NCI-H2171 treated with DMSO at 0.1 percent for 48 hours (cell line): ENCODE measurements around the gene ZFAND2A.
"Not testable (repeated sequence)": the region's sequence is repeated elsewhere in the genome, so short reads cannot be mapped to it uniquely, and the experiment has no call there.

ENCODE experiments used
- DNase-seq: peaks from one replicate; lab custom pipeline; 2025; lab: John Stamatoyannopoulos, UW

ZFAND2A gene, protein sequence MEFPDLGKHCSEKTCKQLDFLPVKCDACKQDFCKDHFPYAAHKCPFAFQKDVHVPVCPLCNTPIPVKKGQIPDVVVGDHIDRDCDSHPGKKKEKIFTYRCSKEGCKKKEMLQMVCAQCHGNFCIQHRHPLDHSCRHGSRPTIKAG

DNA sequence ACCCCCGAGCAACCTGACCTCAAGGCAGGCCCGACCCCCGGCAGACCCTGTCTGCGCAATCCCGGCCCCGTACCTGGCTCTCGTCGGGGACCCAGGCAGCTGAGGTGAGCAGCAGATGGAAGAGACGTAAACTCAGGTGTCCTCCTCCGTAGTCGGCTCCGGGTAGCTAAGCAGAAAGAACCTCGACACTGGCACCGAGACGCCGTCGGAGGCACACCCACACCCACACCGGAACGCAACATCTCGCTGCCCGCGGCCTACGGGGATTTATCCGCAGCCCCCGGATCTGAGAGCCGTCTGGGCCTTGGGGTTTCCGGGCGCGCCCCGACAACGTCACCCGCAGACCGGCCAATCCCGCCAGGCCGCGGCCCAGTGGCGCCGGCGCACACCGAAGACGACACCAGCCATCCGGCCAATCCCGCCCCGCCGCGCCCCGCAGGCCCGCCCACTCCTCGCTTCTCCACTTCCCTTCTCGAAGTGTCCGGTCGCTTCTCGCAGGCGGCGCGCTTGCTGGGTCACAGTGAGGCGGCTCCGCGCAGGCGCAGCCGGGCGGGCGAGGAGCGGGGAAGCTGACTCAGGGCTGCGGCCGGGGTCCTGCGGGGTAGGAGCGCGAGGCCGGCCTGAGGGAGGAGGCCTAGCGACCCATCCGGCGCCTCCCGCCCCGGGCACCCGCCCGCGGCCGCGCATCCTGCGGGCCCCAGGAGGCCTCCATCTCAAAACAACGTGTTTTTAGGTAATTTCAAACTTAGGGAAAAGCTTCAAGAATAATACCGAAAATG lies at the start of gene ZFAND2A:
Gene ZFAND2A (minus strand): TSS at position 306 of the 779 bp plus-strand sequence. CDS start 1,984 bp downstream, outside the sequence.
- peak; percentile 95 for DNase-seq

DNA sequence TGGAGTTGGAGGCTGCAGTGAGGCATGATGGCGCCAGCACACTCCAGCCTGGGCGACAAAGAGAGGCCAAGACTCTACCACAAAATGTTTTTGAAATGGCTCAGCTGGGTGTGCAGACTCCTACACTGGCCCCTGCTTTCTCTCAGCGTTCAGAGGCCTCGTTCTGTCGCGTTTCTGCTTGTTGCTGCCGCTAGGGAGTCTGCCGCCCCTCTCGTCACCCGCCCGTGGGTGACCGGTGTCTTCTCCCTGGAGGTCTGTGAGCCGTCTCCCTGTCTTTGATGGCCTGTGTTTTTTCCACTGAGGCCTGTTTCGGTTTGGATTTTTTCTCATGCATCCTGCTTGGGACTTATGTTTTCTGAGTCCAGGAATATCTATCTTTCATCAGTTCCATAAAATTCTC lies 49.1 kb upstream of the ZFAND2A start:
- no peak for DNase-seq

DNA sequence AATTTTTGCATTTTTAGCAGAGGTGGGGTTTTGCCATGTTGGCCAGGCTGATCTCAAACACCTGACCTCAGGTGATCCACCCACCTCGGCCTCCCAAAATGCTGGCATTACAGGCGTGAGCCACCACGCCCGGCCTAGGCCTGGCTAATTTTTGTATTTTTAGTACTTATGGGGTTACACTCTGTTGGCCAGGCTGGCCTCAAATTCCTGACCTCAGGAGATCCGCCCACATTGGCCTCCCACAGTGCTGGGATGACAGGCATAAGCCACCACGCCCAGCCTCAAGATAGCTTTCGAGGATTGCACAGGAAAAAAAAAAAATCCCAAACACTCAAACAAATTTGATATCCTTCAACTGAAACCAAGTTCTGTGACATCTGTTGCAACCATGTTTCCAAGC lies 45.7 kb upstream of the ZFAND2A start:
- peak; percentile 81 for DNase-seq

DNA sequence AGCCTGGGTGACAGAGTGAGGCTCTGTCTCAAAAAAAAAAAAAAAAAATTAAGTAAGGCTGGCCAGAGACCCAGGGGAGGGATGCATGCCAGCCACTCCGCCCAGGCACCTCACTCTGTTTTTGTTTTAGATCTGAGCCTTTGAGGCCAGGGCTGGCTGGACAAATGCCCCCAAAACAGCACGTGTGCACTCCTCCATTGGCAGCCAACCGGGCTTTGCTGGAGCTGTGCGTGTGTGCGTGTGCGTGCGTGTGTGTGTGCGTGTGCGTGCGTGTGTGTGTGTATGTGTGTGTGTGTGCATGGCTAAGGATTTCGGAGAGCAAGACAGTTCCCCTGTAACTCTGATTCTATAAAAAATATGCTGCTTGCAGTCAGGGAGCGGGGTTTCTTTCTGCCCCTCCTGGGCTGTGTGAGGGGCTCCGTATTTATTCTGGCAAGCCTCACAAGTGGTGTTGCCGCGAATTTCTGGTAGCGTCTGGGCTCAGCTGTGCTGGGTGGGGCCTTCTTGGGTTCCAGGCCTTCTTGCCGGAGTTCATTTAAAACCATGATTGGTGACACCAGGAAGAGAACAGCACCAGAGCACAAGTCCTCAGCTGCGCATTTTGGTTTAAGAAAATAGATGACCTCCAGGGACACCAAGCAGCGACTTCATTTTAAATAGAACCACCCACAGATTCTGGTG lies 44.6 kb upstream of the ZFAND2A start:
- no peak for DNase-seq

DNA sequence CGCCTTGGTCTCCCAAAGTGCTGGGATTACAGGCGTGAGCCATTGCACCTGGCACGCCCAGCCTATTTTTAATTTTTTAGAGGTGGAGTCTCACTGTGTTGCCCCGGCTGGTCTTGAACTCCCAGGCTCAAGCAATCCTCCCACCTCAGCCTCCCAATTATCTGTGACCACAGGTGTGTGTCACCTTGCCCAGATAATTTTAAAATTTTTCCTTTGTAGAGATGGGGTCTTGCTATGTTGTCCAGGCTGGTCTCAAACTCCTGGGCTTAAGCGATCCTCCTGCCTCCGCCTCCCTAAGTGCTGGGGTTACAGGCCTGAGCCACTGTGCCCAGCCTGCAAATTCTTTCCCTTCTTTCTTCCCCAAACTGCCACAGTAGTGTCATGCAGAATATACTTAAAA lies 42.9 kb upstream of the ZFAND2A start:
- not testable (repeated sequence) for DNase-seq

DNA sequence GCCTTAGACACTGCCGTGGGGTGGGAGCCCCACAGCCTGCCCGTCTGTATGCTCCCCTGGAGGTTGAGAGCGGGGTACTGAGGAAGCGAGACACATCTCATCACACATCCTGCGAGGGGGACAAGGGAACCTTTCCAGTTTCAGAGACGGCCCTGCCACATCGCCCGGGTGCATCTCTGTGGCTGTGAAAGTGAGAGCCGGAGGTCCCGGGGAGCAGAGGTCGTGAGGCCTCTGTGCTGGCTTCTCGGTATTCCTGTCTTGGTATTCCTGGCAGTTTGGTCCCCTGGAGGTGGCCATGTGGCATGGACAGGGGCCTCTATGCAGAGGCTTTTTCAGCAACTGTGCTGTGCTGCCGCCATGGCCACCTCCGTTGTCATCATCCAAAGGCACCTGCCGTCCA lies 41.9 kb upstream of the ZFAND2A start:
- no peak for DNase-seq

DNA sequence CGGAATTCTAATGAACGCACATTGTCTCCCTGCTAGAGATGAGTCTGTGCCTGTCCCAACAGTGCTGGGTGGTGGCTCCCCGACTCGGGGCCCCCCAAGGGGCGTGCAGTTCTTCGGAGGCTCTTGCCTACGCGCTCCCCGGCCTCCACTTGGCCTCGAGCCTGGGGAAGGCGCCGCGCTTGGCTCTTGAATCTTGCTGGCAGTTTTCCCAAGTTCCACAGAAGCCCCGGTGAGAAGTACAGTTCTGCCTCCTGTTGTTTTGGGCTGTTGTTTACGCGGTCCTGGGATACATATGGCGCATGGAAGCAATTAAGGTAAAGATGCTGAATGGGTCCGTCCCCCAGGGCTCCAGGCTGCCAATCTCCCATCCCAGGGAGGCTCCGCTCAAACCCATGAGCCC lies 40.0 kb upstream of the ZFAND2A start:
- peak; percentile 99 for DNase-seq

DNA sequence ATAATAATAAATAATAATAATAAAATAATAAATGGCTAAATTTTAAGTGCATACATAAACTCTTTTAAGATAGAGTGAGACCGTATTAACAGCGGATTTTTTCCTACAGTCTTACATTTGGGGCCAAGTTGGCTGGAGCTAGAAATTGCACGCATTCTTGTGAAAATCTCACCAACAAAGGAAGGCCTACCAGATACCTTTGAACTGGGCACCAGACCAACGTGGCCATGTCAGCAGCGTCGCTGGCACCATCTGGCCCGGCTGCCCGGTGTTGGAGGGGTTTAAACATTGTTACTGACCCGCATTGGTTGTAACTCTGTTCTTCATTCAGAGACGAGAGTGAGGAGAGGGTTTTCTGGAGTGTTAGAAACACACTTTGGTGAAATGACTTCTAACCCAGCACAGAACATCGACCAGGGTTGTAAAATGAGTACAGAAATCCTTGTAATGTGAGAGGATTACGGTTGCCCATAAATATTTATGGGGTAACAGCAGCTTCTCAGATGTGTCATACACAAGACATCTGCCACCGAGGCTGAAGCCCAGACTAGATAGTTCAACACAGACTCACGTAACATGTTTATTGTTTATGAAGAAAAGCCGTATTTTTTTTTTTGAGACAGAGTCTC lies 38.1 kb upstream of the ZFAND2A start:
- peak; percentile 96 for DNase-seq

DNA sequence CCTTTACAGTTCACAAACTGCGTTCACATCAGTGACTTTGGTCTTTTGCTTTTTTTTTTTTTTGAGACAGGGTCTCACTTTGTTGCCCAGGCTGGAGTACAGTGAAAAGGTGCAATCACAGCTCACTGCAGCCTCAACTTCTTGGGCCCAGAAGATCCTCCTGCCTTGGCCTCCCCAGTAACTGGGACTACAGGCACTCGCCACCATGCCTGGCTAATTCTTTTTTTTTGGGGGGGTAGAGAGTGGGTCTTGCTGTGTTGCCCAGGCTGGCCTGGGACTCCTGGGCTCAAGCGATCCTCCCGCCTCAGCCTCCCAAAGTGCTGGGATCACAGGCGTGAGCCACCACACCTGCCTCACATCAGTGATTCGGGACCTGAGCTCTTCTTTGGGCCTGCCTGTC lies 37.0 kb upstream of the ZFAND2A start:
- no peak for DNase-seq

DNA sequence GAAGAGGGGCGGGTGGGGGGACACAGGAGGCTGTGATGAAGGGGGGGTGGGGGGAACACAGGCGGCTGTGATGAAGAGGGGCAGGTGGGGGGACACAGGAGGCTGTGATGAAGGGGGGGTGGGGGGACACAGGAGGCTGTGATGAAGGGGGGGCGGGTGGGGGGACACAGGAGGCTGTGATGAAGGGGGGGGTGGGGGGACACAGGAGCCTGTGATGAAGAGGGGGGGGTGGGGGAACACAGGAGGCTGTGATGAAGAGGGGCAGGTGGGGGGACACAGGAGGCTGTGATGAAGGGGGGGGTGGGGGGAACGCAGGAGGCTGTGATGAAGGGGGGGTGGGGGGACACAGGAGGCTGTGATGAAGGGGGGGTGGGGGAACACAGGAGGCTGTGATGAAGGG lies 36.4 kb upstream of the ZFAND2A start:
- not testable (repeated sequence) for DNase-seq

DNA sequence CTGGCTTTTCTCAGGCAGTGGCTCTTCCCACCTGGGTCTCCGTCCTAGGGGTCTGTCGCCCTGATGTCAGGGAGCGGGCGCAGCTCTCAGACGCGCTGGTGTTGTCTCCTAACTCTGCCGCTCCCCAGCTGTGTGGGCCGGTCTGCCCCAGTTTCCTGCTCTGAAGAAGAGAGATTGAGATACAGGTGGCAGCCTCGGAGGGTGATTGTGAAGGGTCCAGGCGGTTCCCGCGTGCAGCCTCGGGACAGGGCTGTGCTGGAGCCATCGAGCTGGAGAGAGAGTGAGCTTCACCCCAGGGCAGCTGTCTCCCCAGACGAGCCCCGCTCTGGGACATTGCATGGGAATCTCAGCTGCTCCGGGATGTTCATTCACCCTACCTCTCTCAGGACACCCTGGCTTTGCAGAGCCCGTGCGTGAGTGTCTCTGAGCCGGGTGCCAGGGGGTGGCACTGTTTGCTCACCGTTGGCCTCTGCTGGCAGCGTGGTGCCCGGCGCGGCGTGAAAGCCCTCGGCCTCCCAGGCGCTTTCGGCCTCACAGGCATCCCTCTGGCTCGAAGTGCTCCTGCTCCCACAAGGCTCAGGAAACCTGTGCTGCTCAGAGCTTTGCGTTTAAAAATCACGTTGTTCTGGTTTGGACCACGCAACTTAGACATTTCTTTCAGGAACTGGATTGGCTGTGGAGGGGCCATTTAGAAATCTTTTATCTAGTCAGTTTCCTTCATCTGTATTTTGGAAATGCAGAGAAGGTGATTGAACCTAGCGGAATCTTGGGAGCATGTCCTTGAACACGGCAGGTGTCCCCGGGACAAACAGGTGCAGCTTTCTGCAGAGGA lies 33.8 kb upstream of the ZFAND2A start:
- DNase-seq = peak; percentile 73

DNA sequence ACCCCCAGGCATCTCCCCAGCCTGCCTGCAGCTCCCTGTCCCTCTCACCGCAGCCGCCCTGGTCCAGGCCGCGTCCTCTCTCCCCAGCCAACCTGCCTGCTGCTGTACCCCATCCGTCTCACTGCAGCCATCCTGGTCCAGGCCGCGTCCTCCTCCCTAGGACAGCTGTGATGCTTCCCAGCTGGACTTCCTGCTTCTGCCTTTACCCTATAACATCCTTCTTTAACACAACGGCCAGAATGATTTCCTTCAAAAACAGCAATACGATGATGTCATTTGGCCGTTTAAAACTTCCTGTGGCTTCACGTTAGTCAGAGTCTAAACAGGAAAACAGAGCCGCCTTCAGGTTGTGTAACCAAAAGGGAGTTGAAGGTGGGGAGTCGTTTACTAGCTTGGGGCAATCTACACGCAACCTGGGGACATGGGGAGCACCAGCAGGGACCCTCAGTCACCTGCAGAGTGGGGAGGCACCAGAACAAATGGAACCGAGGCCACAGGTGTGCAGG lies 32.2 kb upstream of the ZFAND2A start:
- no peak for DNase-seq

DNA sequence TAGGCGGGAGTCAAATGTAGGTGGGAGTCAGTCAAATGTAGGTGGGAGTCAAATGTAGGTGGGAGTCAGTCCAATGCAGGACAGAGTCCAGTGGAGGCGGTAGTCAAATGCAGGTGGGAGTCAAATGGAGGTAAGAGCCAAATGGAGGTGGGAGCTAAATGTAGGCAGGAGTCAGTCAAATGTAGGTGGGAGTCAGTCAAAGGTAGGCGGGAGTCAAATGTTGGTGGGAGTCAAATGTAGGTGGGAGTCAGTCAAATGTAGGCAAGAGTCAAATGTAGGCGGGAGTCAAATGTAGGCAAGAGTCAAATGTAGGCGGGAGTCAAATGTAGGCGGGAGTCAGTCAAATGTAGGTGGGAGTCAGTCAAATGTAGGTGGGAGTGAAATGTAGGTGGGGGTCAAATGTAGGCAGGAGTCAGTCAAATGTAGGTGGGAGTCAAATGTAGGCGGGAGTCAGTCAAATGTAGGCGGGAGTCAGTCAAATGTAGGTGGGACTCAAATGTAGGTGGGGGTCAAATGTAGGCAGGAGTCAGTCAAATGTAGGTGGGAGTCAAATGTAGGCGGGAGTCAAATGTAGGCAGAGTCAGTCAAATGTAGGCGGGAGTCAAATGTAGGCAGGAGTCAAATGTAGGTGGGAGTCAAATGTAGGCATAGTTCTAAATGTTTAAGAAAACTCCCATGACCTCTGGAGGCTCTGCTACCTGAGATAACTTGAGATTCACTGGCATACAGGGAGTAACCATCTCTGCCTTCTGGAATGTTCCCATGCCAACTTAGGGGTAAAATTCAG lies 30.2 kb upstream of the ZFAND2A start:
- DNase-seq = no peak

DNA sequence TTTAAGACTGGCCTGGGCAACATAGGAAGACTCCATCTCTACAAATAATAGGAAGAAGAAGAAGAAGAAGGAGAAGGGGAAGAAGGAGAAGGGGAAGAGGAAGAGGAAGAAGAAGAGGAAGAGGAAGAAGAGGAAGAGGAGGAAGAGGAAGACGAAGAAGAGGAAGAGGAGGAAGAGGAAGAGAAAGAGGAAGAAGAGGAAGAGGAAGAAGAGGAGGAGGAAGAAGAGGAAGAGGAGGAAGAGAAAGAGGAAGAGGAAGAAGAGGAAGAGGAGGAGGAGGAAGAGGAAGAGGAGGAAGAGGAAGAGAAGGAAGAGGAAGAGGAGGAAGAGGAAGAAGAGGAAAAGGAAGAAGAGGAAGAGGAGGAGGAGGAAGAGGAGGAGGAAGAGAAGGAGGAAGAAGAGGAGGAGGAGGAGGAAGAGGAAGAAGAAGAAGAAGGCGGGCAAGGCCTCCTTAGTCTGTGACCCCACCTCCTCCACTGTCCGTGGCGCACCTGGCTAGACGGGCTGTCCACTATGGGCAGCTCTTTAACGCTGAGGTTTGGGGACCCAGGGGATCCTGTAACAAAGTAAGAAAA lies 28.8 kb upstream of the ZFAND2A start:
- DNase-seq = no peak

DNA sequence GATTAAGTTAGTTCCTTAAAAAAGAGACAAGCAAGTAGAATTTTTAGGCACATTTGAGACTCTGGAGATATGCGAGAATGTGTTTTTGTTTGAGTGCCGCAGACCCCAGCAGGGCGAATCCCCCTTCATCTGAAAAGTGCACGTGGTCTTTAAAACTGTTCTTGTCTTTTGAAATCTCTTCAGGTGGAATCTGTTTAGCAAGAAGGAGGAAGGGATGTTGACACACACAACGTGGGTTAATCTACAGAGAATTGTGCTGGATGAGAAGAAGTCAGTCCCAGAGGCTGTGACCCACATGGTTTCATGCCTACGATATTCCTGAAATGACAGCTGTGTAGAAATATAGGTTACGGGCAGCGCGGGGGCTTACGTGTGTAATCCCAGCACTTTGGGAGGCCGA lies 27.1 kb upstream of the ZFAND2A start:
- DNase-seq = no peak

DNA sequence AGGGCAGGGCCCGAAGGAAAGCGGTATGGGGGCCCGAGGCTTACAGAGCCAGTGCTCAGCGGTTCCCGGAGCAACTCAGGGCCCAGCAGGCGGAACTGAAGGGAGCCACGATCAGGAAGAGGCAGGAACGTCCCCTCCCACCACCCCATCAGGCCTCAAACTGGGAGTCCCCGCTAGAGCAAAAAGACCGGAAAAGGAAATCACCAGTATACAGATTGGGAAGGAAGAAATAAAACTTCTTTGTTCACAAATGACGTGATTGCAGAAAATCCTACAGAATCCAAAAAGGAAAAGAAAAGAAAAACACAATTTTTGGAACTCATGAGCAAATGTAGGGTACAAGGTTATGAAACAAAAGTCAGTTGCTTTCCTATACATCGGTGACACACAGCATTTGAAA lies 21.6 kb upstream of the ZFAND2A start:
- DNase-seq = no peak

DNA sequence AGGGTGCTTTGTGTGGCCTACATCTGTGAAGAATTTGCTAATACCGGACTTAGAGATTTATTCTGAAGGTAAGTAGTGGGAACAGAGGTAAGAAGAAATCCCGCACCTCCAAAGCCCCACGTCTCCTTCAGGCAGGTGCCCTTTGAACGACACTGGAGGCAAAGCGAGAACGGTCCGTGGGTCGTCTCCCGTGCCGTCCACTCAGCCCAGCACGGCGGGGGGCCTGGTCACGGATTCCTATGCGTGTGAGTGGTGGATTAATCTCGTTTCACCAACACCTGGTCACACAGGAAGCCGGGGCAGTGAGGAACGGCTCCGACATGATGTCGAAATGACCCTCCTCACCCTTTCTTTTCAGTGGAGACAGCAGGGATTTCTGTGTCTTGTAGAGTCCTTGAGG lies 21.0 kb upstream of the ZFAND2A start:
- DNase-seq = no peak

DNA sequence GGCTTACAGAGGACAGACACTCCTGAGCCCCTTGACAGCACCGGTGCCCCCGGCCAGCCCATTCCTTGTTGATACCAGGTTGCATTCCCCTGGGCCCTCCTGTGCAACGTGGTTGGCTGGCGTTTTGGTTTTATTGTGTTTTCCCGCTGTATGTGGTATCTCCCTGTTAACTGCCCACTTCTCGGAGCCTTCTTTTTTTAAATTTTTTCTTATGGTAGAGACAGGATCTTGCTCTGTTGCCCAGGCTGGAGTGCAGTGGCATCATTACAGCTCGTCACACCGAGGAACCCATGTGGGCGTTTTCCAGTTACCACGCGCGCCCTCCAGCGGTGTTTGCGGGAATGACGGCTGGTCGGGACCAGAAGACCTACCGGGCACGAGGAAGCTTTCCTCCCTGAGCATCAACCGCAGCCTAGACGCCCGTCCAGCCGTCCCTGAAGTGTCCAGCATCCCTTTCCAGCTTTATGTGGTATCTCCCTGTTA lies 16.9 kb upstream of the ZFAND2A start:
- DNase-seq = peak; percentile 62

DNA sequence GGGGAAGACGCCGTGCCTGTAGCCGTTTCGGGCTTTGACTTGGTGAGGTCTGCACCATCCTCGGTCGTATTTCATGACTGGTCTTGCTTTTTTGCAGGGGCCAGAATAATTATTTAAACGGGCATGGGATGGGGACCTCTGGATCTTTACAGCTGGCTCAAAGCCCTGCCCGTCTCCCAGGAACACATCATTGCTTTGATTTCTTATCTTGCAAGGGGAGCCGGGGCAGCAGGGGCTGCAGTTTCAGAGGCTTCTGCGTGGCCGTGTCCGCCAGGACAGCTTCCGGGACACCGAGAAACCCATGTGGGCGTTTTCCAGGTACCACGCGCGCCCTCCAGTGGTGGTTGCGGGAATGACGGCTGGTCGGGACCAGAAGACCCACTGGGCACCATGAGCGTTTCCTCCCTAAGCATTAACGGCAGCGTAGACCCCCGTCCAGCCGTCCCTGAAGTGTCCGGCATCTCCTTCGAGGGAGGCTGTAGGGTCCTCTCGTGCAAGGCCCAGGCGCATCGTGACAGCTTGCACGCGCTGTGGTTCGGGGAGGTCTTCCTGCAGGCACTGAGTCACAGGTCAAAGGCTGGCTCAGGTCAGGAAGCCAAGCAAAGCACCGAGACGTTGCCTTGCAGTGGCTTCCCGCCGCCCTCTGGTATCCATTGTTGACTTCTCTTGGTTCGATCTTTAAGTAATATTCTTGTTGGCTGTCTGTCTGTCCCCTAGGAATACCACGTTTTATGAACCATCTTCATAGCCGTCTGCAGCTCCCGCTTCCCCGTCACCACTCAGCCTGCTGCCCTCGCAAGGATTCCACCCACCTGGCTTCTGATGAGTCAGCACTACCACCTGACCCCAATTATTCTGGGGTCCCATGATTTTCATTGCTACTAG lies 16.2 kb upstream of the ZFAND2A start:
- DNase-seq = peak; percentile 67
